Loucy (cell line): ENCODE results near the gene TRPV2.
A peak's percentile ranks its signal among the peaks of the same experiment; 100 is the strongest.

Experiments used
- H2AFZ ChIP-seq: fragments of 200-600 bp; sonication (generic); 2 replicates; pipeline ENCODE4 v1.6.0; 2016; ENCODE audit warnings: antibody characterized with exemption, mild to moderate bottlenecking, low read length, moderate library complexity
- H3F3A ChIP-seq: fragments of 200-600 bp; 2 replicates; pipeline ENCODE4 v1.6.0; 2016; ENCODE audit warnings: antibody characterized with exemption, low read depth, mild to moderate bottlenecking
- H3K27me3 ChIP-seq: fragments of 200-600 bp; sonication (generic); 2 replicates; pipeline ENCODE4 v1.6.1; 2014; ENCODE audit warnings: low read length, mild to moderate bottlenecking; ENCODE audit not compliant: insufficient read depth, poor library complexity, severe bottlenecking
- H3K36me3 ChIP-seq: fragments of 200-600 bp; sonication (generic); 2 replicates; pipeline ENCODE4 v1.6.1; 2016; ENCODE audit warnings: low read length; ENCODE audit not compliant: insufficient read depth
- H3K4me1 ChIP-seq: fragments of 200-600 bp; sonication (generic); 2 replicates; pipeline ENCODE4 v1.5.1; 2014; ENCODE audit warnings: low read length, mild to moderate bottlenecking; ENCODE audit not compliant: insufficient read depth, poor library complexity, severe bottlenecking
- H3K4me2 ChIP-seq: fragments of 200-600 bp; sonication (generic); 2 replicates; pipeline ENCODE4 v1.6.0; 2014; ENCODE audit warnings: antibody characterized with exemption, low read length, low read depth, mild to moderate bottlenecking; ENCODE audit not compliant: poor library complexity, severe bottlenecking
- H3K4me3 ChIP-seq: fragments of 200-600 bp; sonication (generic); 2 replicates; pipeline ENCODE4 v1.5.1; 2014; ENCODE audit warnings: low read length, mild to moderate bottlenecking, mixed read lengths; ENCODE audit not compliant: poor library complexity, severe bottlenecking
- H3K79me2 ChIP-seq: fragments of 200-600 bp; sonication (generic); 2 replicates; pipeline ENCODE4 v1.6.1; 2014; ENCODE audit warnings: low read length; ENCODE audit not compliant: insufficient read depth
- H3K9ac ChIP-seq: fragments of 200-600 bp; sonication (generic); 2 replicates; pipeline ENCODE4 v1.6.0; 2014; ENCODE audit warnings: mild to moderate bottlenecking, low read depth, low read length, moderate library complexity; ENCODE audit not compliant: poor library complexity, severe bottlenecking
- H3K9me2 ChIP-seq: fragments of 200-600 bp; sonication (generic); replicated peaks from 2 replicates; pipeline ENCODE4 v1.6.1; 2016; ENCODE audit warnings: low read depth, low read length, mixed read lengths
- H3K9me3 ChIP-seq: fragments of 200-600 bp; sonication (generic); 2 replicates; pipeline ENCODE4 v1.6.1; 2014; ENCODE audit warnings: mild to moderate bottlenecking, antibody characterized with exemption, low read length, low read depth; ENCODE audit not compliant: insufficient read depth
- H4K20me1 ChIP-seq: fragments of 200-600 bp; sonication (generic); 2 replicates; pipeline ENCODE4 v1.6.0; 2014; ENCODE audit warnings: antibody characterized with exemption, low read length, mild to moderate bottlenecking; ENCODE audit not compliant: insufficient read depth, poor library complexity, severe bottlenecking
- EZH2phosphoT487 ChIP-seq: fragments of 200-600 bp; IDR thresholded peaks from 2 replicates; pipeline ENCODE4 v1.6.1; 2018; ENCODE audit warnings: antibody characterized with exemption, mild to moderate bottlenecking, moderate library complexity, borderline replicate concordance
- TF ChIP-seq, protein P1 (sequence below): fragments of 200-600 bp; sonication (generic); conservative IDR thresholded peaks from 2 replicates; pipeline ENCODE4 v1.5.1; 2014; ENCODE audit warnings: mild to moderate bottlenecking, antibody characterized with exemption, low read length

TRPV2 gene, protein sequence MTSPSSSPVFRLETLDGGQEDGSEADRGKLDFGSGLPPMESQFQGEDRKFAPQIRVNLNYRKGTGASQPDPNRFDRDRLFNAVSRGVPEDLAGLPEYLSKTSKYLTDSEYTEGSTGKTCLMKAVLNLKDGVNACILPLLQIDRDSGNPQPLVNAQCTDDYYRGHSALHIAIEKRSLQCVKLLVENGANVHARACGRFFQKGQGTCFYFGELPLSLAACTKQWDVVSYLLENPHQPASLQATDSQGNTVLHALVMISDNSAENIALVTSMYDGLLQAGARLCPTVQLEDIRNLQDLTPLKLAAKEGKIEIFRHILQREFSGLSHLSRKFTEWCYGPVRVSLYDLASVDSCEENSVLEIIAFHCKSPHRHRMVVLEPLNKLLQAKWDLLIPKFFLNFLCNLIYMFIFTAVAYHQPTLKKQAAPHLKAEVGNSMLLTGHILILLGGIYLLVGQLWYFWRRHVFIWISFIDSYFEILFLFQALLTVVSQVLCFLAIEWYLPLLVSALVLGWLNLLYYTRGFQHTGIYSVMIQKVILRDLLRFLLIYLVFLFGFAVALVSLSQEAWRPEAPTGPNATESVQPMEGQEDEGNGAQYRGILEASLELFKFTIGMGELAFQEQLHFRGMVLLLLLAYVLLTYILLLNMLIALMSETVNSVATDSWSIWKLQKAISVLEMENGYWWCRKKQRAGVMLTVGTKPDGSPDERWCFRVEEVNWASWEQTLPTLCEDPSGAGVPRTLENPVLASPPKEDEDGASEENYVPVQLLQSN

GRCh38 chr17:16415031-16415924, at the start of gene TRPV2:
Gene TRPV2 (plus strand): TSS chr17:16415571. CDS start chr17:16417669, 2,098 bp downstream.
- H3K36me3 ChIP-seq, result no peaks in the 10 kb centered on the region; the same call in 1 of the 2 replicates
- no peak for TF ChIP-seq EZH2phosphoT487
- TF ChIP-seq, protein P1, sequence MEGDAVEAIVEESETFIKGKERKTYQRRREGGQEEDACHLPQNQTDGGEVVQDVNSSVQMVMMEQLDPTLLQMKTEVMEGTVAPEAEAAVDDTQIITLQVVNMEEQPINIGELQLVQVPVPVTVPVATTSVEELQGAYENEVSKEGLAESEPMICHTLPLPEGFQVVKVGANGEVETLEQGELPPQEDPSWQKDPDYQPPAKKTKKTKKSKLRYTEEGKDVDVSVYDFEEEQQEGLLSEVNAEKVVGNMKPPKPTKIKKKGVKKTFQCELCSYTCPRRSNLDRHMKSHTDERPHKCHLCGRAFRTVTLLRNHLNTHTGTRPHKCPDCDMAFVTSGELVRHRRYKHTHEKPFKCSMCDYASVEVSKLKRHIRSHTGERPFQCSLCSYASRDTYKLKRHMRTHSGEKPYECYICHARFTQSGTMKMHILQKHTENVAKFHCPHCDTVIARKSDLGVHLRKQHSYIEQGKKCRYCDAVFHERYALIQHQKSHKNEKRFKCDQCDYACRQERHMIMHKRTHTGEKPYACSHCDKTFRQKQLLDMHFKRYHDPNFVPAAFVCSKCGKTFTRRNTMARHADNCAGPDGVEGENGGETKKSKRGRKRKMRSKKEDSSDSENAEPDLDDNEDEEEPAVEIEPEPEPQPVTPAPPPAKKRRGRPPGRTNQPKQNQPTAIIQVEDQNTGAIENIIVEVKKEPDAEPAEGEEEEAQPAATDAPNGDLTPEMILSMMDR, result peak; percentile 80
- no peaks in the 10 kb centered on the region for H3K9me3 ChIP-seq
- no peaks in the 10 kb centered on the region for H3K27me3 ChIP-seq
- H3F3A ChIP-seq, result peaks cover 4% of the 10 kb centered on the region; the same call in 1 of the 2 replicates
- no peaks in the 10 kb centered on the region for H3K9me2 ChIP-seq
- peak within 1 kb of the TSS; percentile 95 for H3K9ac ChIP-seq
- peak within 1 kb of the TSS; percentile 99 for H3K4me2 ChIP-seq
- peaks cover 38% of the 10 kb centered on the region for H3K4me1 ChIP-seq
- H4K20me1 ChIP-seq, result no peaks in the 10 kb centered on the region
- H2AFZ ChIP-seq, result peak within 1 kb of the TSS; percentile 72
- H3K4me3 ChIP-seq, result peak within 1 kb of the TSS; percentile 79
- peaks cover 50% of the 10 kb centered on the region for H3K79me2 ChIP-seq

DNA sequence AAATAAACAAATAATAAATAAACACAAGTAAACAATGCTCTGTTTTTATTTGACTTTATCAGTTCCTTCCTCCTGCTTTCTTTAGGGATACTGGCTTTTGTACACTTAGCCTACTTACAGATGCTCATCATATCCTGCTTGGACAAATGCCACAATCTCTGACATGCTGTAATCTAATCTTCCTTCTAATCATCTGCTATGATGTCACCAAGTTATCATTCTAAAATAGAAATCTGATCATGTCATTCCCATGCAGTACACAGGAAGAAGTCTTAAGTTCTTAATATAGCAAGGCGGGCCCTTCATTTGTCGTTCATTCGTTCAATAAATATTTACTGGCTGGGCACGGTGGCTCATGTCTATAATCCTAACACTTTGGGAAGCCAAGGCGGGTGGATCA, 43.6 kb upstream of the TRPV2 start:
- H3K79me2 ChIP-seq, result no peaks in the 10 kb centered on the region
- no peak overlapping the region for H3K4me3 ChIP-seq
- H3K27me3 ChIP-seq, result no peaks in the 10 kb centered on the region
- H3K36me3 ChIP-seq, result no peaks in the 10 kb centered on the region
- H3K4me2 ChIP-seq, result no peak overlapping the region
- H2AFZ ChIP-seq, result no peak overlapping the region
- no peaks in the 10 kb centered on the region for H3K9me3 ChIP-seq
- H3K4me1 ChIP-seq, result no peaks in the 10 kb centered on the region
- no peak overlapping the region for H3K9ac ChIP-seq
- no peaks in the 10 kb centered on the region for H3F3A ChIP-seq
- no peaks in the 10 kb centered on the region for H4K20me1 ChIP-seq
- H3K9me2 ChIP-seq, result no peaks in the 10 kb centered on the region
- TF ChIP-seq, protein P1, result no peak
- TF ChIP-seq EZH2phosphoT487, result no peak

DNA sequence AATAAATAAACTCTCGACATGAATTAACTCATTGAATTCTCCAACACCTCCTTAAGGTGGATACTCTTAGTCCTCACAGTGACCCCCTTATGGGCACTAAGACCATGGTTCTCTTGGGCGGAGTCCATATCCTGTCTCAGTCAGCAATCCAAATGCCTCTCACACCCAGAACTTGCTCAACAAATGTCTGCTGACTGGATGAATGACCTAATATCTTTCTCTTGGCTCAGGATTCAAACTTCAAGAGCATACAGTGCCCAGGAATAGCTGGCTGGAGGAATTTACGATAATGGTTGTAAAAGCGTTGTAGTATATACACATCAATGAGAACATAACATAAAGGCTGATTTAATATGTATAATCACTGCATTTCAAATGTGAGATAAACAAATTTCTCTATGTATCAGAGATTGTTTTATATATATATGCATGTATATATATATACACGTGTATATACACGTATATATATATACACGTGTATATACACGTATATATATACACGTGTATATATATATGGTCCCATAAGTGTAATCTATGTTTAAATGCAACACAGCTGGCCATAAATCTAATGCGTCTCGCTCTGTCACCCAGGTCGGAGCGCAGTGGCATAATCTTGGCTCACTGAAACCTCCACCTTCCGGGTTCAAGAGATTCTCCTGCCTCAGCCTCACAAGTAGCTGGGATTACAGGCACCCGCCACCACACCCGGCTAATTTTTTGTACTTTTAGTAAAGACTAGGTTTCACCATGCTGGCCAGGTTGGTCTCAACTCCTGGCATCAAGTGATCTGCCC, 41.0 kb upstream of the TRPV2 start:
- TF ChIP-seq, protein P1, result no peak
- TF ChIP-seq EZH2phosphoT487, result no peak
- Histone ChIP-seq H3F3A (no peaks in the 10 kb centered on the region), H3K36me3 (no peaks in the 10 kb centered on the region)

More for the DNA sequence above, 41.0 kb upstream of the TRPV2 start:
- Histone ChIP-seq H3K9me2 (no peaks in the 10 kb centered on the region), H4K20me1 (no peaks in the 10 kb centered on the region), H3K4me2 (no peak overlapping the region), H3K9me3 (no peaks in the 10 kb centered on the region), H3K27me3 (no peaks in the 10 kb centered on the region), H2AFZ (no peak overlapping the region), H3K4me3 (no peak overlapping the region), H3K9ac (no peak overlapping the region), H3K4me1 (no peaks in the 10 kb centered on the region), H3K79me2 (no peaks in the 10 kb centered on the region)
